GM21515 (cell line): ENCODE data around the gene ADARB1.
"Not testable (repeated sequence)": the region's sequence is repeated elsewhere in the genome, so short reads cannot be mapped to it uniquely, and the experiment has no call there.

ENCODE experiments used
- ATAC-seq: cut with Tn5 transposase; IDR thresholded peaks from one replicate; pipeline ENCODE4 v1.9.1; 2021; ENCODE audit not compliant: unreplicated experiment

Gene ADARB1

GRCh38 chr21:45132841-45133573, 58.6 kb downstream of the ADARB1 start:
- ATAC-seq, result no peak

GRCh38 chr21:45133574-45134278, 59.3 kb downstream of the ADARB1 start:
- ATAC-seq, result not testable (repeated sequence)

DNA sequence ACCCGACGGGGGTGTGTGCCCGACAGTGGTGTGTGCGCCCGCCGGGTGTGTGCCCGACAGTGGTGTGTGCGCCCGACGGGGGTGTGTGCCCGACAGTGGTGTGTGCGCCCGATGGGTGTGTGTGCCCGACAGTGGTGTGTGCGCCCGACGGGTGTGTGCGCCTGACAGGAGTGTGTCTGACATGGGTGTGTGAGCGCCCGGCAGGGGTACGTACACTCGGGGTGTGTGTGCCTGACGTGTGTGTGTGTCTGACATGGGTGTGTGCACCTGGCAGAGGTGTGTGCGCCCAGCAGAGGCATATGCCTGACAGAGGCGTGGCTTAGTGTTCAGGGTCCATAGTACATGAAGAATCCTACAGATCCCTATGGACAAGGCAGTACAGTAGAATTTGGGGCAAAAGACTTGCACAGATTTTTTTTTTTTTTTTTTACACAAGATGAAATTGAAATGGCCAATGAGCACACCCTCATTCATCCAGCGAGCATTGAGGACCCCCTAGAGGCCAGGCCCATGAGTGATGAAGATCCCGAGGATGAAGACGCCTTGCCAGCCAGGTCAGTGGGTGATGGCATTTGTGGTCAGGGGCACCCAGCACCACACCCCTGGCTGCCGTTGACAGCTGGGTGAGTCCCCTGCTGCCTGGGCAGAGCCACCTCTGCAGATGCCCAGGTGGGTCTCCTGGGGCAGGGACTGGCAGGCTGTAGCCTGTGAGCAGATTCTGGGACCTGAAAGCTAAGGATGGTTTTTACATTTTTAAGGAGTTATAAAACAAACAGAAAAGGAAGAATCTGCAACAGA, 60.1 kb downstream of the ADARB1 start:
- no peak for ATAC-seq

DNA sequence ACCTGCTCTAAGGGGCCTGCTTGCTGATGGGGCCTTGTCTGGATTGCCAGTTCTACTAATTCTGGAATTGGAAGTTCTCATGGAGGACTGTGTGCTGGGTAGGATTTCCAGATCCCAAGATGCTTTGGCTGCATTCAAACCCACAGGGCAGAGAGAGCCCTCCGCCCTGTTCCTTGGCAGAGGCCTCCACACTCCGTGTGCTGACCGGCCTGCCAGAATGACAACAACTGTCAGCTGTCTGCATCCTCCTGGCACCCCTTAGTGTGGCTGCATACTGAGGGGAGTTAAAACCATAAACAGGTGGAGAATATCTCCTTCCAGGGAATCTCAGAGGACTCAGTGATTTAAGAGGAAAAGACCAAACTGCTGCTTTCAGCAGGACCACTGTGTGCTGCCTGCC, 60.7 kb downstream of the ADARB1 start:
- ATAC-seq, result no peak

- no peak for ATAC-seq
These were observed 61.5 kb downstream of the ADARB1 start for GRCh38 chr21:45135868-45136267.

- ATAC-seq, result no peak
These were observed 62.1 kb downstream of the ADARB1 start for GRCh38 chr21:45136500-45136899.

- ATAC-seq, result no peak
These were observed 62.7 kb downstream of the ADARB1 start for GRCh38 chr21:45136927-45137611.

DNA sequence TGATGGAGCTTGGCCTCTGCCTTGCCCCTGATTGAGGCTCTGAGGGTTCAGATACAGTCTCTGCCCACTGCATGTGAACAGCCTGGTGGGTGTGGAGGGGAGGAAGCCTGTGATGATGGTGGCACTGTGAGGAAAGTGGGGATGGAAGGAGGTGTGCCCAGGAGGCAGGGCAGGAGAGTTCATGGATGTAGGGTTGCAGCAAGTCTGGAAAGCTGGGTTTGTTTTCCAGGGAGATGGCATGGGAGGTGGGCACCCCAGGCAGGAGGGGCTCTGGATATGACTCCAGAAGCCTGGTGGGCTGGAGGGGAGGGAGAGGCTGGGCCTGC, 63.2 kb downstream of the ADARB1 start:
- ATAC-seq, result no peak

DNA sequence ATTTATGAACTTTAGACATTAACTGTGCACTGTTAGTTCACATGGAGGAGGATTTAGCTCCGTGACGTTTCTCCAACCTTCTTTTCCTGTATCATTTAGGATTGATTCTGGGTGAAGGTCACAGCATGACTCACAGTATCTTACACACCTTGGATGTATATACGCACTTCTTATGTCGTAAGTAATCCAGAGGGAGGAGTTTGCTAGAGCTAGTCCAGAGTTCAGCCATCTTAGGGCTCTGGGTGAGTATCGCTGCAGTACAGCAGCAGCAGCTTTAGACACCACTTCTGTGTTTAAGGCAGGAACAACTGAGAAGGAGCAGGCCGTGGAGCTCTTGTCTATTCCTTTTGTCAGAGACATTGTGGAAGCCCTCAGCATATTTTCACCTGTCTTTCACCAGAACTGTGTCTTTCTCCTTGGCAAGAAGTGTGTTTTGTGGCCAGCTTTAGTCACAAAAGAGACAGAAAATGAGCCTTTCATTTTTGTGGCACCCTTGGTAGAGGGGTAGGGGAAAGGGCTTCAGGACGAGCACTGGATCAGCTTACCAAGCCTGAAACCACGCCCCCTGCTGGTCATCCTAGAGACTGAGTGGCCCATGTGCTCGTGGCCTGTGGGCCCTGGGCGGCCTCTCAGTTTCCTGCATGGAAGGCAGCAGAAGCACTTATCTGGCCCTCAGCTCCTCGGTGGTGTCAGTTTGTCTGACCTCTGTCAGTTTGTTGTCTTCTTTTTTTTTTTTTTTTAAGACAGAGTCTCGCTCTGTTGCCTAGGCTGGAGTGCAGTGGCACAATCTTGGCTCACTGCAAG, 64.0 kb downstream of the ADARB1 start:
- ATAC-seq, result no peak

GRCh38 chr21:45139003-45139360, 64.6 kb downstream of the ADARB1 start:
- ATAC-seq, result not testable (repeated sequence)

GRCh38 chr21:45139473-45139872, 65.1 kb downstream of the ADARB1 start:
- ATAC-seq, result no peak

DNA sequence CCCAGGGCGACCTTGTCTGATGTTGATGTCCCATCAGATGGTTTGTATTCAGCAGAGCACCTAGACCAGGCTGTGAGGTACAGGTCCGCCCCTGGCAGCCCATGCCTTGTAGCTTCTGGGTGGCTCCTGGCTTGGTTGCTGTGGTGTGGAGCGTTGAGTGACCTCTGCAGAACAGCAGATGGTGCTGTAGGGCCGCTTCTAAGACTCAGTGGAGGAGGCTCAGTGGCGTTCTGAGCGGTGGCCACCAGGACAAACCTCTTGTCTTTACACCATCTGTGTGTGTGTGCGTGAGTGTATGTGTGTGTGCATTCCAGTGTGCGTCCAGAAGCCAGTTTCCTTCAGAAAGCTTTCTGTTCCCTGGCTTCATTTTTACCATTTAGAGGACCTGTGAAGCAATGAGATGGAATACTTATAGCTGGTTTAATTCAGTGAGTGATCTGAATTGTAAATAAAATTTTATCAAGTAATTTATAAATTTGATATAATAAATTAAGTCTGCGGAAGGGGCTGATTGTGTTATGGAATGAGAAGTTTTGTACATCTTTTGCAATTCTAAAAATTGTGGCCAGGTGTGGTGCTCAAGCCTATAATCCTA, 66.1 kb downstream of the ADARB1 start:
- ATAC-seq, result no peak

DNA sequence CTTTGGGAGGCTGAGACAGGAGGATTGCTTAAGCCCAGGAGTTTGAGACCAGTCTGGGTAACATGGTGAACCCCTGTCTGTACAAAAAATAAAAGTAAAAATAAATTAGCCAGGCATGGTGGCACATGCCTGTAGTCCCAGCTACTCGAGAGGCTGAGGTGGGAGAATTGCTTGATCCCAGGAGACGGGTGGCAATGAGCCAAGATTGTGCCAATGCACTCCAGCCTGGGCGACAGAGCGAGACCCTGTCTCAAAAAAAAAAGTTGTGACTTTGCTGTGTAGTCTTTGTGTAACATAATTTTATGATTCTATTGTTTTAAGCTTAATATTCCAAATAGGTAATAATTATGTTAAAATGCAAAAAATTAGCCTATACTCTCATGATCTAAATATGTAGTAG, 66.6 kb downstream of the ADARB1 start:
- not testable (repeated sequence) for ATAC-seq

DNA sequence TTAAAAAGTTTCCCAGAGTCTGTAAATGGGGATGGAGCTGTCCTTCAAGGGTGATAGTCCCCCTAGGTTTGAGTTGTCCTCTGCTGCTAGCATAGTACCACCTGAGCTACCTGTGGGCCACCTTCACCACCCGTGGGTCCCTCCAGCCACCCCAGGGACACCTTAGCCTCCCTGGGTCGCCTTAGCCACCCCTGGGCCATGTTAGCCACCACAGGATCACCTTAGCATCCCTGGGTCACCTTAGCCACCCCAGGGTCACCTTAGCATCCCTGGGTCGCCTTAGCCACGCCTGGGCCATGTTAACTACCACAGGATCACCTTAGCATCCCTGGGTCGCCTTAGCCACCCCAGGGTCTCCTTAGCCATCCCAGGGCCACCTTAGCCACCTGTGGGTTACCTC, 67.1 kb downstream of the ADARB1 start:
- ATAC-seq, result no peak

- ATAC-seq, result no peak
These were observed 68.3 kb downstream of the ADARB1 start for GRCh38 chr21:45142469-45143308.

DNA sequence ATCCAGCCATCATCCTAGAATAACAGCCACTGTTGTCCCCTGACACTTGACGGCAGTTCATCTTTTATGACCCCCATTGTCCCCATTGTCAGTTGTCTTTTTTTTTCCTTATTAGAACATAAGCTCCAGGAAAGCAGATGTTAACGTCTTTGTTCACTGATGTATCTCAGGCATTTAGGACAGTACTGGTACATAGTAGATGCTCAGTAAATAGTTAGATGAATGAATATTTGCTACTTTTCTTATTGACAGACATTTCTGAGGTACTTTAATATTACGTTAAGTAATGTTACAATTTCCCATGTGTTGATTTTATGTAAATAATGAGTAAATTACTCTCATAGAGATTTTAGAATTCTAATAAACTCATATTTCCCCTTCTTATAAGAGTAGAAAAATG, 69.5 kb downstream of the ADARB1 start:
- ATAC-seq, result no peak

GRCh38 chr21:45145146-45145545, 70.8 kb downstream of the ADARB1 start:
- no peak for ATAC-seq

DNA sequence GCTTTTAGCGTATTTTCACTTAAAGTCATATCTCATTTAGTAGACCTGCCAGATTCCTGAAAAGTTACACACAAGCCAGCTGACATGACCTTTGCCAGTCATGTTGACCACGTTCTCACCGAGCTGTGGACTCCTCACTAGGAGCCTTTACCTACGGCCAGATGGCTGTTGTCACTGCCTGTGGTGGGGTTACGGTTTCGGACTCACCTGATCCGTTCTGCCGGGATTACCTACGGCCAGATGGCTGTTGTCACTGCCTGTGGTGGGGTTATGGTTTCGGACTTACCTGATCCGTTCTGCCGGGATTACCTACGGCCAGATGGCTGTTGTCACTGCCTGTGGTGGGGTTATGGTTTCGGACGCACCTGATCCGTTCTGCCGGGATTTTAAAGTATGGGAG, 71.5 kb downstream of the ADARB1 start:
- ATAC-seq, result not testable (repeated sequence)

DNA sequence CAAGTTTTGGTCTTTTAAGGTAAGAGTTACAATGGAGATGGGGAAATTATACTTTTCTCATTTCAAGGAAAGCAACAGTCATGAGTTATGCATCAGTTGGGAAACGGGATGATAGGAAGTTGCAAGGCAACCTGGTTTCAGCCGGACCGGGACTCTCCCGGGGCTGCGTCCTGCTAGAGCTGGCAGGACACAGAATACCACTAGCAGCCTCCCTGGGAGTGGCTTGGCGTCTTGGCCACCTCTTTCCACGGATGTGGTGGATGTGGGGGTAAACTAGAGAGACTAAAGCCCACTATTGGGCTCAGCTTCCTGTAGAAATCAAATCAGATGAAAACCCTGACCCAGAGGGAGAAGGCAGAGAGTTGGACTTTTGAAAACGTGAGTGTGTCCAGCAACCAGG, 71.9 kb downstream of the ADARB1 start:
- ATAC-seq, result no peak
